NCI-H2107 treated with DMSO at 0.1 percent for 48 hours (cell line): Measurements from ENCODE around the gene SLC24A3.

Experiments
- DNase-seq: peaks from one replicate; lab custom pipeline; 2025; ENCODE audit not compliant: unreplicated experiment; lab: John Stamatoyannopoulos, UW

Gene SLC24A3

GRCh38 chr20:19212469-19212815 lies at the start of gene SLC24A3:
Gene SLC24A3, plus strand, starts transcription at chr20:19212642.
- DNase-seq, result no peak

- no peak for DNase-seq
Measured at GRCh38 chr20:19170148-19170547, 42.3 kb upstream of the SLC24A3 start.

DNA sequence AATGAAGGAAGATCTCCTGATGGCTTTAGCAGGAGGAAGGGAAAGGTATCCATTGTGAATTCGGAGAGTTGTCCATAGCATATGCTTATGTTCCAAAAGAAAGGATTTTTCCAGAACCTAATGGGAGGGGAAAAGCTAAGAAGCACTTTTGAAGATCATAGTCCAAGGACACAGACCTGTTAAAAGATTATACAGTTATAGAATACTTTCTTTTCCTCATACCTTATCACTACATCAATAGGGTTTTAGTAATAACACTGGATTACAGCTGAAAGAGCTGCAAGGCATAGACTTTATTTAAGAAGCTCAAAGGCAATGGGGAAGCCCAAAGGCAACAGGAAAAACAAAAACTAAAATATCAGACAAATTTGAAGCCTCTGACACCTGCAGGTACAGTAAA lies 39.8 kb upstream of the SLC24A3 start:
- DNase-seq, result no peak

DNA sequence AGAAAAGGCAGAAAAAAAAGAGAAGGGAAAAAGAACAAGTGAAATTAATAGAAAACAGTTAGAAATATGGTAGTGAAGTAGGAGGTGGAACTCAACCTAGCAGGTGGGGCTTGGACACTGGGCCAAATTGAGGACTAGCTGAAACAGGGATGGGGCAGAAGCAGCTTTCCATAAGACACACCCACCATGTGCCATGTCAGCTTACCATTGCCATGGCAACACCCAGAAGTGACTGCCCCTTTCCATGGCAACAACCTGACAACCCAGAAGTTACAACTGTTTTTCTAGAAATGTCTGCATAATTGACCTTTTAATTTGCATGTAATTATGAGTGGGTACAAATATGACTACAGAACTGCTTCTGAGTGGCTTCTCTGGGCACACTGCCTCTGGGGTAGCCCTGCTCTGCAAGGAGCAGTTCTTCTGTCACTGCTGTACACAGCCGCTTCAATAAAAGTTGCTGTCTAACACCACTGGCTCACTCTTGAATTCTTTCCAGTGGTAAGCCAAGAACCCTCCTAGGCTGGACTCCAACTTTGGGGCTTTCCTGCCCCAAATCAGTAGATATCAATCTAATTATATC lies 35.9 kb upstream of the SLC24A3 start:
- DNase-seq, result no peak

DNA sequence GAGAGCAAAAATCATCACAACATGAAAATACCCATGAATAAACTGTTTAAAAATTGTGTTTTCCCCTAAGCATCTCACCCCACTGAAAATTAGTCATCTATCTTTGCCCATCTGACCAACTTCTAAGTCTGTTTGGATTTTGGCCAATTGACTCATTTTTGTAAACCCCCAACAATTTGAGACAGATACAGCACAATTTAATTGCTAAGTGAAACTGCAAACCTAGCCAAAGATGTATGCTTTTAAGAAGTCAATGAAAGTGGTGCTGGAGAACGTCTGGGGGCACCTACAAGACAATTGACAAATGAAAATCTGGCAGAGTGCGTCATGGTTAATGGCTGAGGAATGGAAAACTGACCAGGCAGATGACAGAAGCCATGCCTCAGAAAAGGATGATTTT lies 30.9 kb upstream of the SLC24A3 start:
- no peak for DNase-seq

DNA sequence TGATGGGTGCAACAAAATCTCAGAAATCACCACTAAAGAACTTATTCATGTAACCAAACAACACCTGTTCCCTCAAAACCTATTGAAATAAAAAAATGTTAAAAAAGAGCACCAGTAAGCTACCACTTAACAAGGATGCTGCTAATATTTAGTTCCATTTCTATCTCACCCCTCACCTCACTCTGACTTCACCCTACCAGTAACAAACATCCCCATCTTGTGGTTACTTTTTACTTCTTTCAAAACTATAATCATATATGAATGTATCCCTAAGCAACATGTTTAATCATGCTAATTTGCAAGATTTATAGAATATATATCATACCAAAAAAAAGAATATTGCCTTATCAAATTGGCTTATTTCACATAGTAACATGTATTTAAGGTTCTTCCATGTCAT lies 27.4 kb upstream of the SLC24A3 start:
- no peak for DNase-seq

GRCh38 chr20:19193349-19193748 lies 19.1 kb upstream of the SLC24A3 start:
- DNase-seq, result no peak

DNA sequence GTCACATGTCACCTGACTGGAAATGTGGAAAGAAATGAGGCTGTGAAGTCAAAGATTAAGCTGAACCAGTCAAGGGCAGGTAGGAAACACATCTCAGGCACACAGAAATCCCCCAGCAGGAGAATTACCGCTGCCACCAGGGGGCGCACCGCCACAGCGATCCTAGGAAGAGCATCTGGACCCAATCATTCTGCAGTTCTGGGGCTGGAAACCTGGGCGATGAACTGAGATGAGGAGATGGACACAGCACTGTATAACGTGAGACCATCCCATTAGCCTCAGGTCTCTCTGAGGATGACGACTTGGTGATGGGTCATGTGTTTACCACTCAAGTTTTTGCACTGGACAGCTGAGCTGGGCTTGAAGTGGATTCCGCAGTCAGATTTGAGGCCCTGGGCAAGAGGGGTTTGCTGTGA lies 6.5 kb upstream of the SLC24A3 start:
- DNase-seq, result no peak

- no peak for DNase-seq
Measured at GRCh38 chr20:19207541-19207940, 4.9 kb upstream of the SLC24A3 start.

DNA sequence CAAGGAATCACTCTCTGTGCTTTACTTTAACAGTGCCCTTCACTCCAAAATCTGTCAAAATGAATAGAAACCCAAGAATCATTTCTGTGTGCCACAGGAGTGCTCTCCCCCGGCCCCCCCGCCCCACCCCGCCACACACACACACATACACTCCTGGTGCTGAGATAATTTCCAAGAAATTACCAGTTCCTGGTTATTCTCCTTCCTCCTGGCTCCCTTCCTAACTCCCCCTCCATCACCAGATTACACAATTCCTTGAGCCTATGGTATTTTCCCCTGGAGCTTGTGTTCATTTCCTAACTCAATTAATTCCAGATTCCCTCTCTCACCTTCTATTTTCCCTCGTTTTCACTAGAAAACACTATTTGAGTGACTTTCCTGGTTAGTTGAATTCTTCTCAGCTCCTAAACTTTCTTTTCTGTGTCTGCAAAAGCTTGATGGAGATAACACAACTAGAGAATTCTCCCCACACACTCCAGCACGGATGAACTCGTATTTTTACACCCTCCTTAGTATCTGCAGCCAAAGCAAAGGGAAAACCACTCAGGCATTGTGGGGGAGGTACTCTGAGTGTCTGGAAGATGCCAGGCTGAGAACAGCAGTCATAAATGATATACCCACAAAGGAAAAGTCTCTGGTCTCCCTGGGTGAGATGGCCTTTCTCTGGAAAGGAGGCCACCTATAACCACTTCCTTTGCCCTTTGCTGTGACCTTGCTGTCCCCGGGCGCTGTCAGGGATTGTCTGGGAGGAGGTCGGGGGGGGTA lies 1.9 kb upstream of the SLC24A3 start:
- DNase-seq, result no peak

DNA sequence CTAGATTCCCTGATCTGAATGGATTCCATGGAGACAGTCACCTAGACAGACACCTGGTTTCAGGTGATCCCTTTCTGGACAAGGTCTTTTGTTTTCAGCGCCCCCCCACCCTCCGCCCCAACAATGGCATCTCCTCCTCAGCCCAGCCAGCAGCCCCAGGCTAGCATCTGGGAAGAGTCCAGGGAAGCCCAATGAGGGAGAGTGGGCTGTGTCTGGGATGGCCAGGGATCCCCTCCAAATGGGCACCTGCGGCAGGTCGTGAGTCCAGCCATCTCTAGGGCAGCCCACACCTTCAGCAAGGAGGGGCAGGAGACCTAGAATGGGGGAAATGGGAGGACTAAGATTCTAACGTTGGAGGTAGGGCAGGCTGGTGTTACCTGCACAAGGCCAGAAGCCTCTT lies 1.2 kb upstream of the SLC24A3 start:
- DNase-seq, result no peak

DNA sequence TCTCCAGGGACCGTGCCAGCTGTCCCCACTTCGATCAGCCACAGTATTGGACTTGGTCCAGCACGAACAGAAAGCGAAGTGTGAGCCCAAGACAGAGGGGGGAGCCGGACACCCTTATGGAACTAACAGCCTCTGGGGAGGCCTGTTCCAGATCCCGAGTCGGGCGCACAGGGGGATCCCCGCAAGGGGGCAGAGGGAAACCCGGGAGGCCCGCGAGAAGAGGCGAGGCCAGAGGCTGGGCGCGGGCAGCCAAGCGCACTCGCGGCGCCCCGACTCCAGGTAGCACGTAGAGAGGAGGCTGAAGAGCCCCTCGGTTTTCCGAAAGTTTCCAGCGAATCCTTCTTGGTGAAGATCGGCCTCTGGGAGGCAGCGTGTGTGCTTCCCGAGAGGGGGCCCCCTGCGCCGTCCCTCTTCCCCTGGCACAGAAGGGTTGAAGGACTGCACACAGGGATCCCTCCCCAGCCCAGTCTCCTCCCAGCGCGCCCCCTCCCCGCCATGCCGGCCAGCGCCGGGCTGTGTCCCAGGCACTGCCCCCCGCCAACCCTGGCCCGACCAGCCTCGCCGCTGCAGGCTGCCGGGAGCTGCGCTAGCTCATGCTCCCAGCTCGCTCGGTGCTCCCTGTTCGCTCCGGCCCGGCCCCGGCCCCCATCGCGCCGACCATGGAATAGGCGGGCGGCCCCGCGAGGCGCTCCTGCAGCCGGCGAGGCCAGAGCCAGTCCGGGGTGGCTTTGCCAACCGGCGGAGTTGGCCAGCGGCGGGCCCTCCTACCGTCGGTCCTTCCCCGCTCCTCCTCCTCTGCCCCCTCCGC lies 577 bp upstream of the SLC24A3 start:
- no peak for DNase-seq

DNA sequence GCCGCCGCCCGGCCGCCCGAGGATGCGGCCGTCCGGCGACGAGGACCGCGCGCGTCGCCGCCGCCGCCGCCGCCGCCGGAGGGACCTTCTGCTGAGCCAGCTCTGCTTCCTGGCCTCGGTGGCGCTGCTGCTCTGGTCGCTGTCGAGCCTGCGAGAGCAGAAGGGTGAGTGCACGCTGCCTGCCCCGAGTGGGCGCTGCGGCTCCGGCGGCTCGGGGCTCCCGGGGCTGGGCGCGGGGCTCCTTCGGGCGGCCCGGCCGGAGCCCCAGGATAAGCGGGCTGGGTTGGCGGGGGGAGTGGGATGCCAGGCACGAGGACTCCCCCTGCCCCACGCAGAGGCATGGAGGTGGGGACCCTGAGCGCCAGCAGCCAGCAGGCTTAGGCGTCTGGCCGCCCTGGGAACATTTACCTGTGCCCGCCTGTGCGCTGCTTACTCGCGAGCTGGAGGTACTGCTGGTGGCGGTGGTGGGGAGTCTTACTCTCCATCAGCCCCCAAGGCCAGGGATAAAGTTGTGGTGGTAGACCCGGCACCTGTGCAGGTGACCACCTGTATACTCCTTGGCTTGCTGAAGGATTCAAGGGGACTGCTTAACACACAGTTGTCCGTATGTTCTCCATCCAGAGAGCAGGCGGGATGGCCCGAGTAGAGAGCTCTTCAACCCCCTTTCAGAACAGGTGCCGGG lies 520 bp downstream of the SLC24A3 start:
- DNase-seq, result no peak

DNA sequence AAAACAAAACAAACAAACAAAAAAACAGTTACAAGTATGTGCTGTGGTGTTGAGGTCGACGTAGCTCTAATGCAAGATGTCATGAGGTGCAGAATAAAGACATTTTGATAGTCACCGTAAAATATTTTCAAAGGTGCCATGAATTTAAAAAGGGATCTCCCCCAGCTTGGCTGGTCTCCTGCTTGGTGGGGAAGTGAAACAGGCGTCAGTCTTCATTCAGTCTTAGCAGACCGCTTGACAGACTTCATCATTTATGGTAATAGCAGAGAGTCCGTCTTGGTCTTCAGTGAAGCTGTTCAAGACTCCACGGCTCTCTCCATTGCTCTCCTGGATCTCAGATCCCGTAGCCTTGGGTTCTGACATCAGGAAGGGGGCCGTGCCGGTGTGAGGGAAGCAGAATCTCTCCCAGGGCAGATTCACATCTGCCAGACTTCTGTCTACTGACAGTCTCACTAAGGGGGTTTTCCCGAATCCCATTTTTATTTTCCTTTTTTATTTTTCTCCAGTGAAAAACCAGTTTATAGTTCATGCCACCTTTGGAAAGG lies 1.6 kb downstream of the SLC24A3 start:
- DNase-seq, result no peak

DNA sequence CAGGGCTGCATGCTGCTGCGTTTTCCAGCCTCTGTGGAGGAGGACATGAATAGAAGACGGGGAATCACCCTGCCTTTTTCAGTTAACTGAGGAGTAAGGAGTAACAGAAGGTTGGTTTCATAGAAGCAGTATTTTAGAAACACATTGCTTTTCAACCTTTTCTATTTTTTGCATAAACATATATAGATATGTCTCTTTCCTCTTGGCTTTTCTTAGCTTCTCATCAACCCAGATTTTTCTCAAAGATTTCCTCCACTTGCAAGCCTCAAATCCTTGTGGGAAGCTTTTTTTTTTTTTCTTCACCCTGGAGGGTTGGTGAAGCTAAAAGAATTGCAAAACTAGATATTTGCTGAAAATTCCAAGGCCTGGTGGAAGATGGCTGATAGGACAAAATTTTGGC lies 6.0 kb downstream of the SLC24A3 start:
- DNase-seq, result no peak

- DNase-seq, result no peak
Measured at GRCh38 chr20:19222520-19223040, 10.1 kb downstream of the SLC24A3 start.

DNA sequence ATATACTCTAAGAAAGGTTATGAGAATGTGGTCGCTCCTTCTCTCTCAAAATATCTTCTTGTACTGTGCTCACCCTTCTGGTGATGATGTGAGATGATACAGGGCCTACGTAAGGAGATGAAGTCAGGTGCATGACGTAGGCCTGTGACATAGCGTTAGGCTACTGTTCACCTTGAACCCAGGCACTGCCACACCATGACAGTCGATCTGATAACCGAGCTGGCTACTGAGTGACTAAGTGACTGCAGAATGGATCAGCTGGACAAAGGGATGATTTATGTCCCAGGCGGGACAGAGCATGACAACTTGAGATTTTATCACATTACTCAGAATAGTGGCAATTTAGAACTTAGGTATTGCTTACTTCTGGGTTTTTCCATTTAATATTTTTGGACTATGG lies 11.2 kb downstream of the SLC24A3 start:
- no peak for DNase-seq

DNA sequence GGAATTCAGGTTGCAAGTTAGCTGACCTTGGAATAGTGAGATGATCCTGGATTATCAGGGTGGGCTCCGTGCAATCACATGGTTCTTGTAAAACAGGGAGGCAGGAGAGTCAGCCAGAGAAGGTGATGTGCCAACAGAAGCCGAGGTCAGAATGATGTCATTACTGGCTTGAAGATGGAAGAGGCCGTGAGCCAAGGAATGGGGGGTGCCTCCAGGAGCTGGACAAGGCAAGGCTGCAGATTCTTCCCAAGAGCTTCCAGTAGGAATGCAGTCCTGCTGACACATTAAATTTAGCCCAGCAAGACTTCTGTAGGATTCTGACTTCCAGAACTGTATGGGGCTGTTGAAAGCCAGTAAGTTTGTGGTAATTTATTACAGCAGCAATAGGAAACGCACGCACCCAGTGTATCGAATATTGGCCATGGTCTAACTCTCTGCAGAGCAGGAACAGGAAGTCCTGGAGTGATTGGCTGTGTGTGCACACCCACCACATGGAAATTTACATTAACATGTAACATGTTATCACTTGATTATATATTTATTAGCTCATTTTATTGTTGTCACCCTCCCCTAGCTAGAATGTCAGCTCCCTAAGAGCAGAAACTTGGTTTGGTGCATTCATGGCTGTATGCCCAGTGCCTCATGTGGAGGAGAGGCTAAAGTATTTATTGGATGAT lies 19.1 kb downstream of the SLC24A3 start:
- no peak for DNase-seq

GRCh38 chr20:19232997-19233794 lies 20.8 kb downstream of the SLC24A3 start:
- DNase-seq, result no peak
